Measurements from ENCODE around the gene TNFRSF19.

TNFRSF19 gene

DNA sequence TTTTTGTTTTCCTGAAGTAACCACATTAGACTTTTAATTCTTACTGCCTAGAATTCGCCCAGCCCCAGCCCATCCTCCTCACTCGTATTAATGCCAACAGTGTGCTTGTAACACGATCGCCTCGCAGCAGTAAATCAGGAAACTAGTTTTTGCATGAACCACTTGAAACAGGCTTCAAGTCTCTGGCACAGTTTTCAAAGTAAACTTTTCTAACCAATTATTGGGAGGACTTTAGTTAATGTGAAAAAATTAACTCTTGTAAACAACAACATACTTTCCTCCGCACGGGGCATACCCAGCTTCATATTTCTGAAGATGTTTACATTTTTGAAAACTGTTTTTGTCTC, 39.2 kb downstream of the TNFRSF19 start:
- Histone ChIP-seq H3K4ac (ENCODE audit: low read depth in 1 of 2, low read length in 2 of 2) (no peak overlapping the region), H4K91ac (ENCODE audit: low read length) (no peak overlapping the region), H2BK120ac (ENCODE audit: low read depth, low read length) (no peak overlapping the region), H3K79me1 (replicated peaks; ENCODE audit: low read length, poor library complexity, severe bottlenecking) (no peaks in the 10 kb centered on the region), H2BK15ac (ENCODE audit: low read depth, poor library complexity, severe bottlenecking) (no peak overlapping the region), H2BK12ac (ENCODE audit: low read length in 2 of 2) (no peak overlapping the region), H2BK5ac (ENCODE audit: low read depth, low read length, poor library complexity, severe bottlenecking) (no peak overlapping the region), H3K4me2 (ENCODE audit: low read length, poor library complexity, severe bottlenecking) (no peak overlapping the region), H3K4me1 (ENCODE audit: control insufficient read depth, insufficient read depth, low read depth, low read length) (peaks cover 7% of the 10 kb centered on the region), H3K27me3 (ENCODE audit: control insufficient read depth in 1 of 2, insufficient read depth in 1 of 2, low read length in 2 of 2) (peaks cover 0 to 16% of the 10 kb centered on the region in 2 experiments), H3K36me3 (ENCODE audit: control insufficient read depth in 1 of 2, insufficient read depth in 2 of 2, low read depth in 1 of 2, low read length in 2 of 2) (no peaks in the 10 kb centered on the region), H2AK5ac (ENCODE audit: low read length, severe bottlenecking) (no peak overlapping the region), H3K18ac (ENCODE audit: low read depth in 1 of 2, low read length in 2 of 2) (no peak overlapping the region), H3K27ac (ENCODE audit: low read length, poor library complexity, severe bottlenecking) (no peak overlapping the region), H3K14ac (ENCODE audit: low read length in 2 of 2) (no peak overlapping the region), H3K23ac (ENCODE audit: low read length in 2 of 2) (no peak overlapping the region), H3K9ac (ENCODE audit: low read length) (peak overlapping the region; percentile 69), H4K8ac (ENCODE audit: low read length) (no peak overlapping the region), H3K9me3 (ENCODE audit: control insufficient read depth, low read length) (no peaks in the 10 kb centered on the region), H3K4me3 (ENCODE audit: insufficient read depth in 1 of 2, low read depth in 1 of 2, low read length in 2 of 2) (peak overlapping the region in 1 of 2 experiments; percentile 54), H2AFZ (ENCODE audit: low read depth, low read length) (no peak overlapping the region)
- 52% methylated on average over 5 of the region's 7 CpGs for WGBS
- DNase-seq = peak; percentile 22

DNA sequence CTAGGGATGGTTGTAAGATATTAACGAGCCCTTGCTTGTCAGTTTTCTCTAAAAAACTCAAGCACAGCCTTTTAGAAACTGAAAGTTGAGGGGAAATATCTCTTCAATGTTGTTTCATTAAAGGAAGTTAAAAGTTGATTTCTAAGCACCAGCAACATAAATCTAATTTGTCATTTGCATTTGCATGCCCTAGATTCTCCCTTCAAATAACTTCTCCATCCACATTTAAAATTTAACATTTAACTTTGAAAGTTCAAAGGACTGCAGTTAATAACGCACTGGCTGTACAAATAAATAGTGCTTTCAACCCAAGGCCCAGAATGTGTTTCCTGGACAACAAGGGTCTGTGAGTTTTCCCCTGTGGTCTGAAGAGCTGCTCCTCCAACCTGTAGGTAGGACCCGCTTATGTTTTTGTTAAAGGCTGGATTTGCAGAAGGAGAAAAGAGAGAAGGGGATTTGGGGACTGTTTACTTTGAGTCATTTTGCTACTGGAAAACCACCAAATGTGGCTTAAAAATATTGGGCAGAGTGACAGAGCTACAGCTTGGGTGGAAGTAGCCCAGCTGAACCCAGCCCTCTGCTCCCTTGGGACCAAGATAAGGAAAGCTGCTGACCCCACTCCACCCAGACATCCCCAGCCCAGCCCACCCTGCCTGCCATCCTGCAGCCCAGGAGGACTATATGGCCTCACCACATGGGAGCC, 39.8 kb downstream of the TNFRSF19 start:
- peaks cover 0 to 16% of the 10 kb centered on the region in 2 experiments for H3K27me3 ChIP-seq (ENCODE audit: control insufficient read depth in 1 of 2, insufficient read depth in 1 of 2, low read length in 2 of 2)
- no peak overlapping the region for H3K23ac ChIP-seq (ENCODE audit: low read length in 2 of 2)
- no peak overlapping the region for H4K8ac ChIP-seq (ENCODE audit: low read length)
- no peak overlapping the region for H3K14ac ChIP-seq (ENCODE audit: low read length in 2 of 2)
- no peak overlapping the region for H2BK12ac ChIP-seq (ENCODE audit: low read length in 2 of 2)
- no peak overlapping the region for H3K4ac ChIP-seq (ENCODE audit: low read depth in 1 of 2, low read length in 2 of 2)
- no peaks in the 10 kb centered on the region for H3K36me3 ChIP-seq (ENCODE audit: control insufficient read depth in 1 of 2, insufficient read depth in 2 of 2, low read depth in 1 of 2, low read length in 2 of 2)
- peak; percentile 14 for DNase-seq
- no peak overlapping the region for H2BK5ac ChIP-seq (ENCODE audit: low read depth, low read length, poor library complexity, severe bottlenecking)
- H3K4me3 ChIP-seq (ENCODE audit: insufficient read depth in 1 of 2, low read depth in 1 of 2, low read length in 2 of 2) = peak overlapping the region in 1 of 2 experiments; percentile 54
- WGBS = 48% methylated on average over 2 of the region's 3 CpGs
- H2BK15ac ChIP-seq (ENCODE audit: low read depth, poor library complexity, severe bottlenecking) = no peak overlapping the region
- H2AK5ac ChIP-seq (ENCODE audit: low read length, severe bottlenecking) = no peak overlapping the region
- no peak overlapping the region for H3K18ac ChIP-seq (ENCODE audit: low read depth in 1 of 2, low read length in 2 of 2)
- H3K4me2 ChIP-seq (ENCODE audit: low read length, poor library complexity, severe bottlenecking) = no peak overlapping the region
- no peak overlapping the region for H3K27ac ChIP-seq (ENCODE audit: low read length, poor library complexity, severe bottlenecking)
- H3K79me1 ChIP-seq (replicated peaks; ENCODE audit: low read length, poor library complexity, severe bottlenecking) = no peaks in the 10 kb centered on the region
- peak overlapping the region; percentile 69 for H3K9ac ChIP-seq (ENCODE audit: low read length)
- H3K9me3 ChIP-seq (ENCODE audit: control insufficient read depth, low read length) = no peaks in the 10 kb centered on the region
- H2AFZ ChIP-seq (ENCODE audit: low read depth, low read length) = no peak overlapping the region
- H3K4me1 ChIP-seq (ENCODE audit: control insufficient read depth, insufficient read depth, low read depth, low read length) = peaks cover 8% of the 10 kb centered on the region
- H4K91ac ChIP-seq (ENCODE audit: low read length) = no peak overlapping the region
- no peak overlapping the region for H2BK120ac ChIP-seq (ENCODE audit: low read depth, low read length)

DNA sequence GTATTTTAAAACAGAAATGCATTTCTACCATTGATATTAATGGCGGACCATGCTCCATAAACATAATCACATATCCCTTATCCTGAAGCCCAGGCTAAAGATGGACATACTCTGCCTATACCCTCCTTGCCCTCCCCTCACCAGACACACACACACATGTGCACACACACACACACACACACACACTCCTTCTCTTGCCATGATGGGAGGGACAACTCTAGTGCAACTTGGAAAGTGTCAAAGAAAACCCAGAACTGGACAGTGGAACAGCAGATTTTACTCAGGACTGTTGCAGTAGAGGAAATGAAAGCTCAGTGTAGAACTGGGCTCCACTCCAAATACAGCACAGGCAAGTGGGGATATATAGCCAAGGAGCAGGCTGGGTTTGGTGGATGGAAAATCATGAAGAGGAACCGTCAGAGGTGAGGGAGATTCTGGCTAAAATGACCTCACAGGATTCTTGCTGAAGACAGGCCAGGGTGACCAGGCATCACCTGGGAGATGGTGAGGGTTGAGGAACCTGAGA, 40.8 kb downstream of the TNFRSF19 start:
- H2AFZ ChIP-seq (ENCODE audit: low read depth, low read length) = no peak overlapping the region
- no peak overlapping the region for H3K18ac ChIP-seq (ENCODE audit: low read depth in 1 of 2, low read length in 2 of 2)
- H2BK5ac ChIP-seq (ENCODE audit: low read depth, low read length, poor library complexity, severe bottlenecking) = no peak overlapping the region
- no peak for DNase-seq
- no peak overlapping the region for H3K14ac ChIP-seq (ENCODE audit: low read length in 2 of 2)
- no peak overlapping the region for H3K27ac ChIP-seq (ENCODE audit: low read length, poor library complexity, severe bottlenecking)
- peak overlapping the region; percentile 90 for H2AK5ac ChIP-seq (ENCODE audit: low read length, severe bottlenecking)
- H4K91ac ChIP-seq (ENCODE audit: low read length) = no peak overlapping the region
- H3K9me3 ChIP-seq (ENCODE audit: control insufficient read depth, low read length) = no peaks in the 10 kb centered on the region
- no peak overlapping the region for H2BK120ac ChIP-seq (ENCODE audit: low read depth, low read length)
- H3K9ac ChIP-seq (ENCODE audit: low read length) = no peak overlapping the region
- no peak overlapping the region for H2BK15ac ChIP-seq (ENCODE audit: low read depth, poor library complexity, severe bottlenecking)
- no peak overlapping the region for H3K23ac ChIP-seq (ENCODE audit: low read length in 2 of 2)
- peaks cover 0 to 16% of the 10 kb centered on the region in 2 experiments for H3K27me3 ChIP-seq (ENCODE audit: control insufficient read depth in 1 of 2, insufficient read depth in 1 of 2, low read length in 2 of 2)
- H2BK12ac ChIP-seq (ENCODE audit: low read length in 2 of 2) = no peak overlapping the region
- no peaks in the 10 kb centered on the region for H3K36me3 ChIP-seq (ENCODE audit: control insufficient read depth in 1 of 2, insufficient read depth in 2 of 2, low read depth in 1 of 2, low read length in 2 of 2)
- H3K79me1 ChIP-seq (replicated peaks; ENCODE audit: low read length, poor library complexity, severe bottlenecking) = no peaks in the 10 kb centered on the region
- H3K4ac ChIP-seq (ENCODE audit: low read depth in 1 of 2, low read length in 2 of 2) = no peak overlapping the region
- 94% methylated on average over 2 of the region's 2 CpGs for WGBS
- H3K4me1 ChIP-seq (ENCODE audit: control insufficient read depth, insufficient read depth, low read depth, low read length) = peaks cover 10% of the 10 kb centered on the region
- H4K8ac ChIP-seq (ENCODE audit: low read length) = no peak overlapping the region
- peak overlapping the region in 1 of 2 experiments; percentile 58 for H3K4me3 ChIP-seq (ENCODE audit: insufficient read depth in 1 of 2, low read depth in 1 of 2, low read length in 2 of 2)
- no peak overlapping the region for H3K4me2 ChIP-seq (ENCODE audit: low read length, poor library complexity, severe bottlenecking)

DNA sequence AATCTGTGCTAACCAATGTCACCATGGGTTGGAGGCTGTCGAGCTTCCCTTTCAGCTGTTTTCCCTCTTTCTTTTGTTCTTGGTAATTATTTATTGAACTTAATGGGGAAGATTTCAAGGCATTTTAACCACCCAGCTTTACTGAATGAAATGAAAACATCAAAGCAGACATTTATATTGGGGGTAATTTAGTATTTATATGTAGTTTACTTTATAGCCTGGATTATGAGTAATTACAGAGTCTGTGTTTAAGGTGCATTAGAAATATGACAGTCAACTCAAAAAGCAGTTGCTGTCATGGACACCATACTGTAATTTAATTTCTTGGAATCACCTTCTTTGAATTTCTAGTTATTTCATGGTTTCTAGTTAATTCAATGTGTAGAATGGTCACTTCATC, 42.0 kb downstream of the TNFRSF19 start:
- Histone ChIP-seq H4K8ac (ENCODE audit: low read length) (no peak overlapping the region), H3K18ac (ENCODE audit: low read depth in 1 of 2, low read length in 2 of 2) (no peak overlapping the region), H2BK12ac (ENCODE audit: low read length in 2 of 2) (no peak overlapping the region), H3K4me2 (ENCODE audit: low read length, poor library complexity, severe bottlenecking) (no peak overlapping the region), H3K4ac (ENCODE audit: low read depth in 1 of 2, low read length in 2 of 2) (no peak overlapping the region), H3K4me1 (ENCODE audit: control insufficient read depth, insufficient read depth, low read depth, low read length) (peaks cover 14% of the 10 kb centered on the region), H3K23ac (ENCODE audit: low read length in 2 of 2) (no peak overlapping the region), H2AFZ (ENCODE audit: low read depth, low read length) (no peak overlapping the region), H3K9me3 (ENCODE audit: control insufficient read depth, low read length) (no peaks in the 10 kb centered on the region), H3K14ac (ENCODE audit: low read length in 2 of 2) (no peak overlapping the region), H4K91ac (ENCODE audit: low read length) (no peak overlapping the region), H2BK15ac (ENCODE audit: low read depth, poor library complexity, severe bottlenecking) (no peak overlapping the region), H2BK5ac (ENCODE audit: low read depth, low read length, poor library complexity, severe bottlenecking) (no peak overlapping the region), H3K4me3 (ENCODE audit: insufficient read depth in 1 of 2, low read depth in 1 of 2, low read length in 2 of 2) (no peak overlapping the region), H3K9ac (ENCODE audit: low read length) (no peak overlapping the region), H2AK5ac (ENCODE audit: low read length, severe bottlenecking) (no peak overlapping the region), H2BK120ac (ENCODE audit: low read depth, low read length) (no peak overlapping the region), H3K27ac (ENCODE audit: low read length, poor library complexity, severe bottlenecking) (no peak overlapping the region), H3K36me3 (ENCODE audit: control insufficient read depth in 1 of 2, insufficient read depth in 2 of 2, low read depth in 1 of 2, low read length in 2 of 2) (peaks cover 0 to 3% of the 10 kb centered on the region in 2 experiments), H3K27me3 (ENCODE audit: control insufficient read depth in 1 of 2, insufficient read depth in 1 of 2, low read length in 2 of 2) (peaks cover 0 to 16% of the 10 kb centered on the region in 2 experiments), H3K79me1 (replicated peaks; ENCODE audit: low read length, poor library complexity, severe bottlenecking) (peaks cover 2% of the 10 kb centered on the region)
- DNase-seq = no peak
- WGBS = no CpG with 5 or more reads among the region's 1 CpG

Data from mesenchymal stem cell (in vitro differentiated cells and primary cell).